Measurements from ENCODE around the gene CNNM4.

CNNM4 gene

DNA sequence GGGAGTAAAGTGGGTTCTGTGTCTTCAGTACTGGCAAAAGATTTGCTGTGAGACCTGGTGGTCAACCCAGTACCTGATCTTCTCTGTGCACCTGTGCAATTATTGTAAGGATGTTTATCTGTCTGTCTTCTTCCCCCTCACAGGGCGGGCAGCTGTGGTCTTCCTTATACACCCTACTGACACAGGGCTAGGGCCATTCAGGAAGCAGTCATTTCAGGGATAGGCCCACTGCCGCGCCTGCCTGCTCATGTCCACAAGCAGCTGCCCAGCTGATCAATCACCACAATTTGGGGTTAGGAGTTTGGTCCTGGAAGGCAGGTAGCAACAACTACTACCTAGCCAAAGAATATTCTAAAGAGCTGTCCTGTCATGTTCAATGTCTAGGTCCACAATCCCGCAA lies 1.2 kb upstream of the CNNM4 start:
- DNase-seq = no peak

DNA sequence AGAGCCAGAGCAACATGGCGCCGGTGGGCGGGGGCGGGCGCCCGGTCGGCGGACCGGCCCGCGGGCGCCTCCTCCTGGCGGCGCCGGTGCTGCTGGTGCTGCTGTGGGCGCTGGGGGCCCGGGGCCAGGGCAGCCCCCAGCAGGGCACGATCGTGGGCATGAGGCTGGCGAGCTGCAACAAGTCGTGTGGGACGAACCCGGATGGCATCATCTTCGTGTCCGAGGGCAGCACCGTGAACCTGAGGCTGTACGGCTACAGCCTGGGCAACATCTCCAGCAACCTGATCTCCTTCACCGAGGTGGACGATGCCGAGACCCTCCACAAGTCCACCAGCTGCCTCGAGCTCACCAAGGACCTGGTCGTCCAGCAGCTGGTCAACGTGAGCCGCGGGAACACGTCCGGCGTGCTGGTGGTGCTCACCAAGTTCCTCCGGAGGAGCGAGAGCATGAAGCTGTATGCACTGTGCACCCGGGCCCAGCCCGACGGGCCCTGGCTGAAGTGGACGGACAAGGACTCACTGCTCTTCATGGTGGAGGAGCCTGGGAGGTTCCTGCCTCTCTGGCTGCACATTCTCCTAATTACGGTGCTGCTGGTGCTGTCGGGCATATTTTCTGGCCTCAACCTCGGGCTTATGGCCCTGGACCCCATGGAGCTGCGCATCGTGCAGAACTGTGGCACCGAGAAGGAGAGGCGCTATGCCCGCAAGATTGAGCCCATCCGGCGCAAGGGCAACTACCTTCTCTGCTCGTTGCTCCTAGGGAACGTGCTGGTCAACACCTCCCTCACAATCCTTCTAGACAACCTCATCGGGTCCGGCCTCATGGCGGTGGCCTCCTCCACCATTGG lies 507 bp downstream of the CNNM4 start:
- no peak for DNase-seq

DNA sequence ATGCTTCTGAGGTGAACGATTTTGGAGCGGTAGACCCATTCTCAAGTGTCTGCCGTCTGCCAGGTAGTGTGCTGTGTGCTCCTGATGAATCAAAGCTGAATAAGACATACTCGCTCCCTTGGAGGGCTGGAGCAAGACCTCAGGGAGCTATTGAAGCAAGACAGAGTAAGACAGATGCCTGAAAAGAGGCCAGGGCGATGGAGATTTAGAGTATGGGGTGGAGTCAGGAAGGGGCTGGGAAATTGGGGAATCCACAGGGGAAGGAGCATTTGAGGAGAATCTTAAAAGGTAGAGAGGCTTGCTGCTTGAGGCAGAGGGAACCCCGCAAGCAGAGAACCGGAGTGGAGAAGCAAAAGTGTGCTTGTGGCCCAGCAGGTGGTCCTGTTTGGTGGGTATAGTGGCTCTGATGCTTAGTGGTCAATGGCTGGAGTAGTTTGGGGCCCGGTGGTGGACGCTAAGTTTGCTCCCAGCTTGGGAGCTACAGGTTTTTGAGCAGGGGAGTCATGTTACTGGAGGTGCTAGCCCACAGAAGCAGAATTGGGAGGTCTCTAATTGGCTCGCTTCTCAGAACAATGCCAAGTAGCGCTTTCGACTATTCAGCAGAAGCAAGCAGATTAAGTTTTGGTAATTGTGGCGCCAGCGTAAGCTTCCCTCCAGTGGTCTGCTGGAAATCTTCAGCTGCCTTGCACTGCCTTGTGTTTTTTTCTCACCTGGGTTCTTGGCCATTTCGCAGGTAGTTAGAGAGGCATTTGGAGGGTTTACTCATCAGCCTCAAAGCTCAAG lies 2.0 kb downstream of the CNNM4 start:
- DNase-seq = no peak

DNA sequence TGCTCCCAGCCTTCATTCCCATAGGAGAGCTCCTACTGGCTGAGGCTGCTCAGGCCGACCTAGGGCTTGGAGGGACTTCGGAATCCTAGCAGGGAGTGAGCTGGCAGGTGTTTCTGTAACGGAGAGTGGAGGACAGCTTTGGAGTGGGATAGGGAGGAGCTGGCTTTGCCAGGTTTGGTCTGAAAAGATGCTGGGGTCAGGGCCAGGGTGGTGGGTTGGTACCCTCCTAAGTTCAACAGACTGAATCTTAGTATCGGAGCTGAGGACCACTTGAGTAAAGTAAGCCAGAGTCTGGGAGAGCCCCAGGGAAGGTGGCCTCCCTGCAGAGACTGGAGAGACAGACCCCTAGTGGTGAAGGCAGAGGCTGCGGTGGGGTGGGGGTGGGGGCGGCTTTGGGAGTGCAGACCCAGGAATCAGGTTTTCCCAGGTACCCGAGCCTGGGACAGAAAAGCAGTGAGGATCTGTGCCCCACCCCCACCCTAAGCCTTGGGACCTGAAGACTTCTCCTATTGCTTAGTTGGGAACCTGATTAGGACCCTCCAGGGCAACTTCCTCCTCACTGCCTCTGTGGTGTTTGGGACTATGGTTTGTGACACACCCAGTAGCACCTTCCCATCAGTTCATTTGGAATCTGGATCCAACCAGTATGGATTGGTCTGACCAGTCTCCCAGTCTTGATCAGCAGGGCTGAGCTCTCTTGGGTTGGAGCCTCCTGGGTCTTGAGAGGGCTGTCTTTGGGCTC lies 3.0 kb downstream of the CNNM4 start:
- no peak for DNase-seq

DNA sequence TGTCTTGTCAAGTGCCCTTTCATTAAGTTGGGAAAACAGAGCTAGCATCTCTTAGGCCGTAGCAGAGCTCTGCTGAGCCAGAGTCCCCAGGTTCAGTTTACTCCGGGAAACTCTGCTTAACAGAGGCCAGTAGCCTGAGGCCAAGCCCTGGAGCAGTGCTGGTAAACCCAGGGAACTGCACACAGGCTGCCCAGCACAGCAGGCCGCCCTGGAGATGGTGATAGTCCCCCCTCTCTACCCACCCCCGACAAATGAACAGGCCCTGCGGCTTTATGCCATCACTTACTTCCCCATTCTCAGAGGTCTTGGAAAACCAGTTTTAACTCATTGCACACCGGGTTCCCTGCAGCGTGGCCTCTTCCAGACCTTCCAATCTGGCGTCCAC lies 3.5 kb downstream of the CNNM4 start:
- no peak for DNase-seq

DNA sequence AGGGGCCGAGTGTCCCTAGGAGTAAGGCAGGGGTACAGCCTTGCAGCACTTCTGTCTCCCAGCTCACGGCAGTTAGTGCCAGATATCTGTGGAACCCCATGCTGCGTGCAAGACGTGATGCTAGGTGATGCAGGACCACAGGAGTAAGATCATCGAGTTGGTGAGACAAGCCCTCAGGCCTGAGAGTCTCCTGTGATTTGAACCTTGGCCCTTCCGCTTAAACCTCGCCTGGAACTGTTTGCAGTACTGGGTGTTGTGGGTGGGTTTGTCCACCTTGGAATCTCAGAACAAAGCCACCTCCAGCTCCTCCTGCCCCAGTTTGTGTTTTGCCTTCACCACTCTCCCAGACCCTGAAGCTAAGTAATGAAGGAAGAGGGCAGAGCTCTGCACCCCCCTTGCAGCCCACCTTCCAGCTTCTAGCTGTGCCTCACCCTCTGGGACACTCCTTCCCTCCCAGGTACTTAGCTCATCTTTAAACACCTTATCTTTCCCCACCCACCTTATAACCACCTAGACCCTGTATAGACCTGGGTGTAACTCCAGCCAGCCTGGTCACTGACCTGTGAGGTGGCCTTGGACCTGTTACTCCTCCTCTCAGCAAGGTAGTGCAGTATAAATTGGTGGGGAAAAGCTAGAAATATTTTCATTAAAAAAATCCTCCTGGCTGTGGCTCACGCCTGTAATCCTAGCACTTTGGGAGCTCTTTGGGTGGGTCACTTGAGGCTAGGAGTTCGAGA lies 6.6 kb downstream of the CNNM4 start:
- no peak for DNase-seq

DNA sequence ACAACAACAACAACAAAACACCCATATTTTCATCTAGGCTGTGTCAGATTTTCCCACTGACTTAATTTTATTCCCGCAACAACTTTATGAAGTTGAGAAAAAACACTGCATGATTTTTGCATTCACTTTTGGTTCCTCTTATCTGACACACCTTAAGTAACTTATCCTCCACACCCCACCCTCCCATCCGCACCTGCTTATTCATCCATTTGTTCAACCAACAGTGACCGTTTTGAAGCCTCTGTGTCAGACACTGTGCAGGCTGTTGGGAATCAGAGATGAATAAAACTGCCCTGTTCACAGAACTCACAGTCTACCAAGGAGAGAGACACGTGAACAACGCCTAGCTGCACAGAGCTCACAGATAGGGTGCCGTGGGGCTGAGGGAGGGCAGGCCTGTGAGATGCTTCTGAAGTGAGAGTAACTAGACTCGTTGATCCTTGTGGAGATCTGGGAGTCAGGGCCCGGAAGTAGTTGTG lies 7.4 kb downstream of the CNNM4 start:
- no peak for DNase-seq

DNA sequence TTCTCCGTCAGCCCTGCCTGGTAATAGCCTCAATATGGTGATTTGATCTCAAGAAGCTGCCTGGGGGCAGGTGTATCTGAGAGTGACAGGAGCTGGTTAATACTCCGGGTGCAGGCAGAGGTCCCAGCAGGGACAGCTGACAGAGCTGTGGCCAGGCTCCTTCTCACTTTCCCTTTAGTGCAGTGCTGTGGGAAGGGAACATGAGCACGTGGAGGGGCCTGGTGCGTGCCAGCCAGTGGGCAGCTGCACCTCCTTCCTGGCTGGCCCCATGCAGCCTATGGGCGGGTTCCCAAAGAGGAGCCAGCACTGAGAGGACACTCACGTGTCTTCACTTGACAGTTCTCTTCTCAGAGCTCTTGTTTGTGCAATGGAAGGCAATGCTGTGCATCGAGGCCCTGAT lies 9.1 kb downstream of the CNNM4 start:
- DNase-seq = no peak

DNA sequence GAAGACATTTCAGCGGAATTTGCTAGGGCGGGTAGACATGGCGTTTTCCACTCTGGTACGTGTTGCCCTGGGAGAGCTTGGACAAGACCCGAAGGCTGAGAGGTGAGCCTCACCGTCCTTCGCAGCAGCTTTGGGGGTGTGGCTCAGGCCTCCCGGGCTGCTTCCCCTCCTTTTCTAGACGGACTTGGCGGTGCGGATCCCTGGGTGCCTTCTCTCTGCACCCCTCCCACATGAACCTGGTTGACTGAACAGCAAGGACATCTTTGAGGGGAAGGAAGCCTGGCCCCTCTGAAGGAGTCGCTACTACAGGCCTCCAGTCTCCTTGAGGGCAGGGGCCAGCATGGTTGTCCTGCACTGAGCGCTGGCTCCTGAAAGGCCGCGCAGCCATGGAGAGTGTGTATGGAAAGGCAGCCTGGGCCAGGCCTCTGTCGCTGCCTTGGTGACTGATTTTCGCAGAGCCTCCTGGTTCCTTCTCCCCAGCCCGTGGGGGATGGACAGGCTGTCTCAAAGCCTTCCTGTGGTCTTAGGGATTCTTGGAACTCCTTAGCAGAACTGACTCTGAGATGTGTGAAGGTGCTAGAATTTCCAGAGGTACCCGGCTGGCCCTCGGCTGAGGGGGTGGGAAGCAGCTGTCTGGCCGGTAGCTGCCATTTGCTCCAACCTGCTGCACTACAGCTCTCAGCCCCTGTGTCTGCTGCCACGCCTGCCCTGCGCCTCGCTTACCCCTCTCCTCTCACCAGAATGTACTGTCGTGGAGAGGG lies 9.9 kb downstream of the CNNM4 start:
- DNase-seq = no peak

DNA sequence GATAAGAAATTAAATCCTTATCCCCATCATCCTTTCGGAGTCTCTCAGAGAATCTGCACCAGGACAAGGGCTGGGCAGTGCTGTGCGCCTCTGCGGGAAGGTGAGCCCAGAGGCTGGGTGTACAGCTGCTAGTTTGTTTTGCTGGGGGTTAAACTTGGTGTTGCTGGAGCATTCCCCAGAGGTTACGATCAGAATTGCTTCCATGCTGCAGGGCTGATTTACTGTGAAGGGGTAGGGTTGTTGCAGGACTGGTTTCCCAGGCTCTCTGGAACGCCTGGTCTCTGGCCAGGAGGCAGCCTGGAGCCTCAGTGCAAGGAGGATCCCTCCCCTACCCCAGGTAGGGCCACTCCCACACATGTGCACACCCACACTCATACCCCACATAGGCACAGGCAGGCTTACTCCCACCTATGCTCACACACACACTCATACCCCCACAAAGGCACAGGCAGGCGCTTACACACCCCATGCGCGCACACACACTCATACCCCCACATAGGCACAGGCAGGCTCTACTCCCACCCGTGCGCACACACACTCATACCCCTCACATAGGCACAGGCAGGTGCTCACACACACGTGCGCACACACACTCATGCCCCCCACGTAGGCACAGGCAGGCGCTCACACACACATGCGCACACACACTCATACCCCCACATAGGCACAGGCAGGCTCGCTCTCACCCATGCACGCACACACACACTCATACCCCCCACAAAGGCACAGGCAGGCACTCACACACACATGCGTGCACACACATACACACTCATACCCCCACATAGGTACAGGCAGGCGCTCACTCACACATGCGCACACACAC lies 11.3 kb downstream of the CNNM4 start:
- DNase-seq = no peak

DNA sequence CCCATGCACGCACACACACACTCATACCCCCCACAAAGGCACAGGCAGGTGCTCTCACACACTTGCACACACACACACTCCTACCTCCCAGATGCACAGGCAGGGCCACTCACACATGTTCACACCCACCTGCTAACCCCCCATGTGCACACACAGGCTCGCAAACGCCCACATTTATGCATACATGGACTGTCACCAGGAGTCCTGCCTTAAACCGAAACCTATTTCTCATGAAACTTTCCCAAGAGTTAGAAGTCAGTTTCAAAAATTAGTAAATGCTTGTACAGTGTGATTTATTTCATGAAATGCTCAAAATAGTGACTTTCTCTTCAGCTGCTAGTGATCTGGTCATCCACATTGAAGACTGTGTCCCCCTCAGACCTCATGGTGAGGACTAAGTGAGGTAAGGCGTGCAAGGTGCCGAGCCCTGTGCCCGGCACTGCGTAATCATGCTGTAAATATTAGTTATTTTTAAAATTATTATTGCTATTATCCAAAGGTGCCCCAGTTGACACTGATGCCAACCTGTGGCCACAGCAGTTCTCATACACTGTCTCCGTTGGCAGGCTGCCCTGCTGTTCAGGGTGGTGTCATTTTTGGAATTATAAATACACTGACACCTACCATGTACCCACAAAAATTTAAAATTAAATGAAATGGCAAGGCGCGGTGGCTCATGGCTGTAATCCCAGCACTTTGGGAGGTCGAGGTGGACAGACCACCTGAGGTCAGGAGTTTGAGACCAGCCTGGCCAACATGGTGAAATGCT lies 12.4 kb downstream of the CNNM4 start:
- no peak for DNase-seq

DNA sequence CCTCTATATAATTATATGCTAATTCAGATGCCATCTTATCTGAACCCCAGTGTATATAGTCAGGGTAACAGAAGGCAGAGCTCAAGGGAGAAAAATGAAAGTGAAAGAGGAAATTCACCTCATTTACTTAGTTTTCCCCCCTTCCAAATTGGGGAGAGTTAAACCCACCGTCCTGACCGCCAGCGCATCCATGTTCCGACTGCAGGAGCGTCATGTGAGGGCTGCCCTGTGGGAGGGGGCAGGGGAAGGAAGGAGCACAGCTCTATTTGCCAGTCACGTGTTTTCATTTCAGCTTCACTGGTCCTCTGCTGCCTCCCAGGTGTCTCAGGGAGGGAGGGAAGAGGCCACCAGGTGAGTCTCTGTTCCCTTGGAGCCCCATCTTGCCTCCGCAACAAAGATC lies 13.2 kb downstream of the CNNM4 start:
- peak; percentile 29 for DNase-seq

DNA sequence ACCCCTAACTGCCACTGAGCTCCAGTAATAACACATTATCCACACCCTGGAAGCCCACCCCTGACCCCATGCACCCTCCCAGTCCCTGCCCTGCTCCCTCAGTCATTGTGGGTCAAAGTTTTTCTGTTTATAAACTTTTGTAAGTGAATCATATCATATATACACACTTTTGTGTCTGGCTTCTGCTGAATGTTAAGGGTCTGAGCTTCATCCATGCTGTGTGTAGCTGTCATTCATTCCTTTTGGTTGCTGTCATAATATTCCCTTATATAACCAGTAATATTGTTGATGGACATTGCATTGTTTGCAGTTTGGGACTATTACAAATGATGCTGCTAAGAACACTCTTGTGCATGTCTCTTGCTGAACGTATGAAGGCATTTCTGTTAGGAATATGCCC lies 14.5 kb downstream of the CNNM4 start:
- no peak for DNase-seq

DNA sequence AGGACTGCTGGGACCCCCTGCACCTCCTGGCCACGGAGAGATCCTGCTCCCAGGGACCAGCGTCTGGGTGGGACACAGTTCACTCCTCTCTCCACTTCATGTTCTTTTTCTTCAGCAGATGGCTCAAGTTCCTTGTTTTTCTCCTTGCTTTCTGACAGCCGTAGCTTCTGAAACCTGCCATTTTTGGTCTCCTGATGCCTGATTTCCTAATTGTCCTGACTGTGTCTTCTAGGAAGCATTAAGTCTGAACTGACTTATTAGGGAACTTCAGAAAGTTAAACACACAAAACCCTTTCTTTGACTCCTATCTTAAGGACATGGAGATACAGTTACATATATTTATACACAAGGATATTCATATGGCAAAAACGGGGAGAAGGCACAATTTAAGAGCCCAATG lies 22.7 kb downstream of the CNNM4 start:
- no peak for DNase-seq

DNA sequence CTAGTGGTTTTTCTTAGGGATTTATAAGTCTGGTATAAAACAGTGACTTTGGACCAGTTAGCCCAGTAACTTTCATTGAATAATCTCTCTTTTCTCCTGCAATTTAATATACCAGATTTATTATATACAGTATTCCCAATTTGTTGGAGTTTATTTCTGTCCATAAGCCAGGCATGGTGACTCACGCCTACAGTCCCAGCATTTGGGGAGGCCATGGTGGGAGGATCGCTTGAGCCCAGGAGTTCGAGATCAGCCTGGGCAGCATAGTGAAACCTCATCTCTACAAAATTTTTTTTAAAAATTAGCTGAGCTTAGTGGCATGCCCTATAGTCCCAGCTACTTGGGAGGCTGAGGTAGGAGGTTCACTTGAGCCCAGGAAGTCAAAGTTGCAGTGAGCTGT lies 26.7 kb downstream of the CNNM4 start:
- DNase-seq = no peak

DNA sequence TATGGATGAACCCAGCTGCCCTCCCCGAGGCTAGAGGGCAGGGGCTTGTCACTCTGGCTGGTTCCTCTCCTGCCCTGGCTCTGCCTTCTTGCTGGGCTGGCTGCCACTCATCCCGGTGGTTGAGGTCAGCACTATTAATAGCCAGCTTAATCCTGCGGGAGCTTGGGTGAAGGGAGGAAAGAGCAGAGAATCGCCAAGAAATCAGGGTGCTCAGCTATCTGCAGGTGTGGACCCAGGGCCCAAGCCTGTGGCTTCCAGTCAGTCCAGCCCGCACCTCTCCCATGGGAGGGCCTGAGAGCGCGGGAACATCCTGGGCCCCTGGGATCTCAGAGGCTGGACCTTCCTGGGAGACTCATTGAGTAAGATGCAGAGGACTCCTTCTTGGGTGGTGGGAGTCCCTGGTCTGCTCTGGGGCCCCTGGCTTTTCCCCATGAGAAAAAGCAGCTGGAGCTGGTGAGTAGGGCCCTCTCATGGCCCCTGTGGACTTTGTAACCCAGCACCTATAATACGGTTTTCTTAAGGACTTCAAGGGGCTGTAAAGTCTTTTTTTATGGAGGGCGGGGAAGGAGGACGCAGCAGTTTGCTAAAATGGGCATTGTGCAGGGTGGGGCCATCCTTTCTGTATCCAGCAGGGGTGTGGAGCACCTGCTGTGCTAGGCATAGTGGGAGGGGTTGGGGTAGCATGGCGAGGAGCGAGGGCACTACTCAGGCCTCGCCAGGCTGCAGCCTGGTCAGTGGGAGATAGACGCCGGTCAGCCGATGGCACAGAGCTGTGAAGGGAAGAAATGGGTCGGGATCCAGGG lies 27.9 kb downstream of the CNNM4 start:
- no peak for DNase-seq

DNA sequence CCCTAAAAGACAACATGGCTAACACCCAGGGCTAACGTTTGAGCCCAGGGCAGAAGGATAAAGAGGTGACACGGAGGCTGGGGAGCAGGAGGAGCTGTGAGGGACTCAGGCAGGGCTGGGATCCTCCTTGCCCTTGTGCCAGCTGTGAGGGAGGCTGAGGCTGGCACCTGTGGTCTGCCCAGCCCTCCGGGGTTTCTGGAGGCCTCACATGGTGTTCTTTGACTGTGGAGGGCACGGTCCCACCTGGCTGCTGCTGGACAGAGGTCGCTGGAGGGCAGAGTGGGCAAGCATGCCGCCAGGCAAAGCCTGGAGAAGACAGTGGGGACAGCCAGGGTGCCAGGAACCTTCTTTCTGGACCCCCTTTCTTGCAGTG lies 28.5 kb downstream of the CNNM4 start:
- no peak for DNase-seq

DNA sequence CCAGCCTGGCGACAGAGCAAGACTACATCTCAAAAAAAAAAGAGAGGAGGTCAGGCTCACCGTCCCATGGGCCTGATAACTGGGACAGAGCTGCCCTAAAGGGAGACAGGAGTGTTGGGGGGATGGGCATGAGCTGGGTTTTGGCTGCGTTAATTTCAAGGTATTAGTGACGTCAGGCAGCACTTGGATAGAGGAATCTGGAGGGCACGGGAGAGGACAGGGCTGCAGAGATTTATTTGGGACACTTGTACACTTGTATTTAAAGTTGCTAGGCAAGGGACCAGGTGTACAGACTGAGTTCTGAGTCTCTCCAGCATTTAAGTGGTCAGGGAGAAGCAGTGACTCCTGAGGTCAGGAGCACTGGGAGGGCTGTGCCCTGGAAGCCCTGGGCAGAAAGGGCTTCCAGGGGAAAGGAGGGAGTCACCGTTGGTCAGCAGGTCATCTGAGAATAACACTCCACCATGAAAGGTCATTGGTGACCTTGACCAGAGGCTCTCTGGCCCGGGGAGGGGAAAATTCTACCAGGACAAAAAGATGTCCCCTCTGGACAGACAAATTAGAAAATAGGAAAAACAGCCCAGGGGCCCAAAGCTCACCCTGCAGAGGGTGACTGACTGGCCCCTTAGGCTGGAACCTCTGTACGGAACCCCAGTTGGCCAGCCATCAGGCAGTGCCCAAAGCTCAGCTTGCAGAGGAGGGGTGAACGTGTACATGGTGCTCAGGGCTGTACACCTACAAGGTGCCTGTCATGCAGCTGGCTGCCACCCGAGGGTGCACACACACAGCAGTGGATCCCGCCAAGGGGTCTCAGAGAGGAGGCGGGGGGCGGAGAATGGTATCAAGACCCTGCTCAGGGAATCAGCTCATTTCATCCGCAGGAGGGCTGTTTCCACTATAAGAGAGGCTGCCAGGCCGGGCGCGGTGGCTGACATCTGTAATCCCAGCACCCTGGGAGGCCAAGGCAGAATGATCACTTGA lies 32.4 kb downstream of the CNNM4 start:
- DNase-seq = no peak
